A549 (cell line): Measurements from ENCODE around the gene IRS2.

Source experiments
- CHD2 ChIP-seq: fragments of 150-350 bp; IDR thresholded peaks from 2 replicates; pipeline ENCODE4 v1.6.1; 2014; ENCODE audit warnings: low read length; ENCODE audit not compliant: partially characterized antibody
- CHD4 ChIP-seq: fragments of 200-600 bp; sonication (generic); IDR thresholded peaks from 2 replicates; pipeline ENCODE4 v1.6.1; 2016; ENCODE audit warnings: antibody characterized with exemption, mild to moderate bottlenecking, borderline replicate concordance
- GATA3 ChIP-seq: IDR thresholded peaks from 2 replicates; pipeline ENCODE4 v1.6.1; 2012; ENCODE audit warnings: borderline replicate concordance
- JUN ChIP-seq, 2 experiments: fragments of >200 bp; sonication (Bioruptor Twin); formaldehyde crosslinking; IDR thresholded peaks; 2 replicates in 1 of 2; 3 replicates in 1 of 2; pipeline ENCODE4 v1.6.1; 2016 to 2017
- KDM5A ChIP-seq: fragments of 200-600 bp; sonication (generic); IDR thresholded peaks from 2 replicates; pipeline ENCODE4 v1.6.1; 2016; ENCODE audit warnings: antibody characterized with exemption, mild to moderate bottlenecking
- SREBF2 ChIP-seq: fragments of 450-650 bp; IDR thresholded peaks from 2 replicates; pipeline ENCODE4 v1.6.1; 2014; ENCODE audit warnings: mild to moderate bottlenecking, moderate library complexity
- ZFP36 ChIP-seq: fragments of 450-650 bp; IDR thresholded peaks from 2 replicates; pipeline ENCODE4 v1.6.1; 2014; ENCODE audit warnings: borderline replicate concordance; ENCODE audit not compliant: partially characterized antibody
- TF ChIP-seq, protein P1 (sequence below): fragments of >200 bp; sonication (Bioruptor Twin); formaldehyde crosslinking; IDR thresholded peaks from 3 replicates; pipeline ENCODE4 v1.5.1; 2016
- TF ChIP-seq, protein P2 (sequence below): fragments of 150-350 bp; IDR thresholded peaks from 2 replicates; pipeline ENCODE4 v1.6.1; 2014; ENCODE audit warnings: low read depth, mild to moderate bottlenecking, low read length
- TF ChIP-seq, protein P3 (sequence below): IDR thresholded peaks from 2 replicates; pipeline ENCODE4 v1.6.1; 2012; ENCODE audit warnings: low read depth, borderline replicate concordance
- TF ChIP-seq, protein P4 (sequence below): fragments of 200-600 bp; sonication (generic); IDR thresholded peaks from 2 replicates; pipeline ENCODE4 v1.6.1; 2016; ENCODE audit warnings: antibody characterized with exemption, mild to moderate bottlenecking, moderate library complexity

DNA sequence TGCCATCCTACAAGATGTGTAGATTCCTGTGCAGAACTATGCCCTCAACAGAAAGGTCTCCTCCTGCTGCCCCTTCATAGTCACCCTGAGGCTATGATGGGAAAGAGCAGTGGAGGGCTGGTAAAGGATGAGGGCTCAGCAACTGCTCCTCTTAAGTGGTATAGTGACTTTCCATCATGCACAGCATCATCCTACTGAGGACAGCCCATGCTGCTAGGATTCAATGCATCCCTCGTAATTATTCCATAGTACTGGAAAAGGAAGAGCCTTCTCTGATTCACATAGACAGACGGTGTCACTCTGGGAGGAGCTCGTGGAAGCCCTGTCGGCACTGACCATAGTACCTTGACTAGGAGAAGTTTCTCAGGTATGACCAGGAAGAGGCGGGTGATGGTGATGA is 47.6 kb upstream of the IRS2 start:
- TF ChIP-seq ZFP36, result no peak
- TF ChIP-seq SREBF2, result no peak
- TF ChIP-seq, protein P1, sequence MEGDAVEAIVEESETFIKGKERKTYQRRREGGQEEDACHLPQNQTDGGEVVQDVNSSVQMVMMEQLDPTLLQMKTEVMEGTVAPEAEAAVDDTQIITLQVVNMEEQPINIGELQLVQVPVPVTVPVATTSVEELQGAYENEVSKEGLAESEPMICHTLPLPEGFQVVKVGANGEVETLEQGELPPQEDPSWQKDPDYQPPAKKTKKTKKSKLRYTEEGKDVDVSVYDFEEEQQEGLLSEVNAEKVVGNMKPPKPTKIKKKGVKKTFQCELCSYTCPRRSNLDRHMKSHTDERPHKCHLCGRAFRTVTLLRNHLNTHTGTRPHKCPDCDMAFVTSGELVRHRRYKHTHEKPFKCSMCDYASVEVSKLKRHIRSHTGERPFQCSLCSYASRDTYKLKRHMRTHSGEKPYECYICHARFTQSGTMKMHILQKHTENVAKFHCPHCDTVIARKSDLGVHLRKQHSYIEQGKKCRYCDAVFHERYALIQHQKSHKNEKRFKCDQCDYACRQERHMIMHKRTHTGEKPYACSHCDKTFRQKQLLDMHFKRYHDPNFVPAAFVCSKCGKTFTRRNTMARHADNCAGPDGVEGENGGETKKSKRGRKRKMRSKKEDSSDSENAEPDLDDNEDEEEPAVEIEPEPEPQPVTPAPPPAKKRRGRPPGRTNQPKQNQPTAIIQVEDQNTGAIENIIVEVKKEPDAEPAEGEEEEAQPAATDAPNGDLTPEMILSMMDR, result no peak
- TF ChIP-seq GATA3, result no peak
- TF ChIP-seq, protein P2, sequence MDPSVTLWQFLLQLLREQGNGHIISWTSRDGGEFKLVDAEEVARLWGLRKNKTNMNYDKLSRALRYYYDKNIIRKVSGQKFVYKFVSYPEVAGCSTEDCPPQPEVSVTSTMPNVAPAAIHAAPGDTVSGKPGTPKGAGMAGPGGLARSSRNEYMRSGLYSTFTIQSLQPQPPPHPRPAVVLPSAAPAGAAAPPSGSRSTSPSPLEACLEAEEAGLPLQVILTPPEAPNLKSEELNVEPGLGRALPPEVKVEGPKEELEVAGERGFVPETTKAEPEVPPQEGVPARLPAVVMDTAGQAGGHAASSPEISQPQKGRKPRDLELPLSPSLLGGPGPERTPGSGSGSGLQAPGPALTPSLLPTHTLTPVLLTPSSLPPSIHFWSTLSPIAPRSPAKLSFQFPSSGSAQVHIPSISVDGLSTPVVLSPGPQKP, result no peak
- TF ChIP-seq, protein P3, sequence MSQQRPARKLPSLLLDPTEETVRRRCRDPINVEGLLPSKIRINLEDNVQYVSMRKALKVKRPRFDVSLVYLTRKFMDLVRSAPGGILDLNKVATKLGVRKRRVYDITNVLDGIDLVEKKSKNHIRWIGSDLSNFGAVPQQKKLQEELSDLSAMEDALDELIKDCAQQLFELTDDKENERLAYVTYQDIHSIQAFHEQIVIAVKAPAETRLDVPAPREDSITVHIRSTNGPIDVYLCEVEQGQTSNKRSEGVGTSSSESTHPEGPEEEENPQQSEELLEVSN, result no peak
- TF ChIP-seq KDM5A, result no peak
- no peak for TF ChIP-seq CHD2
- TF ChIP-seq CHD4, result no peak
- TF ChIP-seq, protein P4, sequence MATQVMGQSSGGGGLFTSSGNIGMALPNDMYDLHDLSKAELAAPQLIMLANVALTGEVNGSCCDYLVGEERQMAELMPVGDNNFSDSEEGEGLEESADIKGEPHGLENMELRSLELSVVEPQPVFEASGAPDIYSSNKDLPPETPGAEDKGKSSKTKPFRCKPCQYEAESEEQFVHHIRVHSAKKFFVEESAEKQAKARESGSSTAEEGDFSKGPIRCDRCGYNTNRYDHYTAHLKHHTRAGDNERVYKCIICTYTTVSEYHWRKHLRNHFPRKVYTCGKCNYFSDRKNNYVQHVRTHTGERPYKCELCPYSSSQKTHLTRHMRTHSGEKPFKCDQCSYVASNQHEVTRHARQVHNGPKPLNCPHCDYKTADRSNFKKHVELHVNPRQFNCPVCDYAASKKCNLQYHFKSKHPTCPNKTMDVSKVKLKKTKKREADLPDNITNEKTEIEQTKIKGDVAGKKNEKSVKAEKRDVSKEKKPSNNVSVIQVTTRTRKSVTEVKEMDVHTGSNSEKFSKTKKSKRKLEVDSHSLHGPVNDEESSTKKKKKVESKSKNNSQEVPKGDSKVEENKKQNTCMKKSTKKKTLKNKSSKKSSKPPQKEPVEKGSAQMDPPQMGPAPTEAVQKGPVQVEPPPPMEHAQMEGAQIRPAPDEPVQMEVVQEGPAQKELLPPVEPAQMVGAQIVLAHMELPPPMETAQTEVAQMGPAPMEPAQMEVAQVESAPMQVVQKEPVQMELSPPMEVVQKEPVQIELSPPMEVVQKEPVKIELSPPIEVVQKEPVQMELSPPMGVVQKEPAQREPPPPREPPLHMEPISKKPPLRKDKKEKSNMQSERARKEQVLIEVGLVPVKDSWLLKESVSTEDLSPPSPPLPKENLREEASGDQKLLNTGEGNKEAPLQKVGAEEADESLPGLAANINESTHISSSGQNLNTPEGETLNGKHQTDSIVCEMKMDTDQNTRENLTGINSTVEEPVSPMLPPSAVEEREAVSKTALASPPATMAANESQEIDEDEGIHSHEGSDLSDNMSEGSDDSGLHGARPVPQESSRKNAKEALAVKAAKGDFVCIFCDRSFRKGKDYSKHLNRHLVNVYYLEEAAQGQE, result no peak
- no peak for TF ChIP-seq JUN (IDR thresholded peaks at IDR 0.05)
